Stimulated activated naive CD8-positive, alpha-beta T cell treated with anti-CD3 and anti-CD28 coated beads, Interleukin-15, amount 100 ng/mL, for 72 hours (primary cell): Measurements from ENCODE around the gene TBX10.
A peak's percentile ranks its signal among the peaks of the same experiment; 100 is the strongest.
"Not testable (repeated sequence)": the region's sequence is repeated elsewhere in the genome, so short reads cannot be mapped to it uniquely, and the experiment has no call there.

Source experiments
- ATAC-seq: fragments of 150-1000 bp; cut with Tn5 transposase; 2 replicates; pipeline ENCODE4 v1.10.0; 2021; ENCODE audit warnings: mild to moderate bottlenecking, moderate library complexity
- DNase-seq, 2 donors: peaks; one replicate each; pipeline ENCODE4 v3.0.0; 2021 to 2022
- H3K27ac Mint-ChIP-seq, 2 donors: one replicate each; pipeline ENCODE4 v1.8.0; 2022; ENCODE audit warnings: mild to moderate bottlenecking in 2 of 2, mixed read lengths in 2 of 2, moderate library complexity in 2 of 2
- H3K27me3 Mint-ChIP-seq: one replicate; pipeline ENCODE4 v1.8.0; 2022; ENCODE audit warnings: mixed read lengths
- H3K4me1 Mint-ChIP-seq: one replicate; pipeline ENCODE4 v1.8.0; 2022; ENCODE audit warnings: mild to moderate bottlenecking, mixed read lengths
- H3K4me3 Mint-ChIP-seq, 2 donors: one replicate each; pipeline ENCODE4 v1.8.0; 2022; ENCODE audit warnings: mild to moderate bottlenecking in 2 of 2, mixed read lengths in 2 of 2, moderate library complexity in 1 of 2
- H3K9me3 Mint-ChIP-seq, 2 donors: one replicate each; pipeline ENCODE4 v1.8.0; 2022; ENCODE audit warnings: mixed read lengths in 2 of 2

The TBX10 gene

GRCh38 chr11:67608486-67608885 lies 31.1 kb downstream of the TBX10 start:
- DNase-seq (no peak), ATAC-seq (no peak)
- Mint-ChIP-seq H3K27me3 (peaks cover 14% of the 10 kb centered on the region), H3K27ac (peak overlapping the region in 1 of 2 donors; percentile 57), H3K4me3 (peak overlapping the region; percentile 35 to 90), H3K4me1 (peaks cover 56% of the 10 kb centered on the region), H3K9me3 (no peaks in the 10 kb centered on the region)

DNA sequence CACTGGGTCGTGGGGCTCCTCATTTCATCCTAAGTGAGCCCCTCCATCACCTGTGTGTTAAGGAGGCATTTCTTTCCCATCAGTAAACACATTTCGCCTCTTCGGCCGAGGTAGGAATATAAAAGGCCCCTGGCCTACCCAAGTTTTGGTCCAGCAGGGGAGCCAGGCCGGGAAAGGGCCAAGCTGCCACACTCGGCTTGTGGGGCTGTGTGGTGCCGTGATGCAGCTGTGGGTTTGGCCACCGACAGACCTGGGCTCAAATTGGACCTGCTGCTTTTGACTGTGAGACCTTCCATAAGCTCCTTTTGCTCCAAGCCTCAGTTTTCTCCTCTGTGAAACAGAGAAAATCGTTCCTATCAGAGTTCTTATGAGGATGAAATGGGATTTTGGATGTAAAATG lies 32.1 kb downstream of the TBX10 start:
- Mint-ChIP-seq H3K27me3 (peaks cover 22% of the 10 kb centered on the region), H3K4me1 (peaks cover 47% of the 10 kb centered on the region), H3K4me3 (peak overlapping the region; percentile 90 to 98), H3K27ac (peak overlapping the region; percentile 72 to 96), H3K9me3 (no peaks in the 10 kb centered on the region)
- DNase-seq (no peak), ATAC-seq (no peak)

DNA sequence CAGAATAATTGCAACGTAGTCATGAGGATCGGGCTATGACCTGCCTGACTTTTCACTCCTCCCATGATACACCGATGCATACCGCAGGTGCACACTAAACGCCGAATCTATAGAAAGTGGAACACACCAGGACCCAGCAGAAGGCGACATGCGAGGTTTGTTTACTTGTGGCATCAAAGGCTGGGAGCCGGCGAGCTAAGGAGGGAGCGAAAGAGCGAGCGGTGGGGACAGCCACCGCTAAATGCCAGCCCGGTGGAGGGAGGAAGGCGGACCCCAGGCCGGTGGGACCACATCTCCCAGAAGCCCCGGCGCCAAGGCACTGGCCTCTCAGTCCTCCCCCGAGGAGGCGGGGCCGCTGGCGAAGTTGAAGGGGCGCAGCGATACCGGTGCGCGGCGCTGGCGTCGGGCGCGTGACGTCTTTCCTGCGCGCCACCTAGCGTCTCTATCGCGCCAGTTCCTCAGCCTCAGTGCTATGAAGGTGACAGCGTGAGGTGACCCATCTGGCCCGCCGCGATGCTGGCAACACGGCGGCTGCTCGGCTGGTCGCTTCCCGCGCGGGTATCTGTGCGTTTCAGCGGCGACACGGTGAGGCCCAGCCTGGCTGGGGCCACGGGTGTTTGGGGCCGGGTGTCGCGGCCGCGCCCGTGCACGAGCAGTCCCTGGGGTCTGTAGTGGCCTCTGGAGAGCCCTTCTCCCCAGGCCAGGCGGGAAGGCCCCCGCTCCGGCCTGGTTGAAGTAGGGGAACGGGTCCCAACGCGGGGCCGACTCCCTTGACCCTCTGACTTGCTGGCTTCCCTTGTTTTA lies 32.9 kb downstream of the TBX10 start, which contains the start of gene NDUFV1:
Gene NDUFV1 (plus strand): TSS at position 445 of the 804 bp plus-strand sequence. CDS start 69 bp downstream, at position 514.
- Mint-ChIP-seq H3K4me1 (peaks cover 39% of the 10 kb centered on the region), H3K4me3 (peak within 1 kb of the TSS; percentile 90 to 98), H3K27ac (peak within 1 kb of the TSS; percentile 72 to 96), H3K9me3 (no peaks in the 10 kb centered on the region), H3K27me3 (peaks cover 23% of the 10 kb centered on the region)
- DNase-seq, result peak; percentile 94 to 95
- ATAC-seq, result peak; percentile 99

GRCh38 chr11:67606093-67606491 lies 33.5 kb downstream of the TBX10 start:
- ATAC-seq (no peak), DNase-seq (no peak)
- Mint-ChIP-seq H3K27ac (peak overlapping the region in 1 of 2 donors; percentile 90), H3K27me3 (peaks cover 29% of the 10 kb centered on the region), H3K9me3 (no peaks in the 10 kb centered on the region), H3K4me1 (peaks cover 38% of the 10 kb centered on the region), H3K4me3 (peak overlapping the region; percentile 90 to 98)

DNA sequence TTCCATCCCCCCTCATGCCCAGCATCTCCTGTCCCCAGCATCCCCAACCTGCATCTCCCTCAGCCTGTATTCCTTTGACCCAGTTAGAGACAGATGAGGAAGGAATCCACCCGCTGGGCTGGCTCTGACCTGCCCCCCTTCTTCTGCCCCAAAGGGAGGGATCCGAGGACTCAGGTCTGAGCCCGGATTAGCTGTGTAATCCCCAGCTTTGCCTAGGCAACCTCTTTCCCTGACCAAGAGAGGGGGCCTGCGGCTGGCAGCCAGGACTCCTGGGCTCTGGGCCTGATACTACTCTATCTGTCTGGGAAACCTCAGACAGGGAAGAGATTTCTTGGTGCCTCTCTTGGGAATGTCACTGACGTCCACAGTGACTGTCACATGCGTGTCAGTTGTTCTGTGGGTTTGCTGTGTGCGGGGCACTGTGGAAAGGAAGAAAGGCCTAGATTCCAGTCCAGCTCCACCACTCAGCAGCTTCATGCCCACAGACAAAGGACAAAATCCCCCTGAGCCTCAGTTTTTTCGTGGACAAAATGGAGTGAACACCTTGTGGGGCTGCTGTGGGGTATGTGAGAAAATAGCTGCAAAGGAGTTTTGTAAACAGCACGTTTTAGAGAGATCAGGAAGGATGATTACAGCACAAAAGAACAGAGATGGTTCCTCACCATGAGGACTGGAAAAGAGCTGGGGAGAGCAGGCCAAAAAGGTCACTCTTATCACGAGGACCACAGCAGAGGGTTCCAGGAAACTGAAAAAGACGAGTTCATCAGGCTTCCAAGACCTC lies 34.1 kb downstream of the TBX10 start:
- Mint-ChIP-seq H3K4me1 (peaks cover 44% of the 10 kb centered on the region), H3K27ac (peak overlapping the region; percentile 23 to 72), H3K27me3 (peaks cover 35% of the 10 kb centered on the region), H3K4me3 (peak overlapping the region; percentile 90 to 98), H3K9me3 (no peaks in the 10 kb centered on the region)
- ATAC-seq (no peak), DNase-seq (no peak)

- Mint-ChIP-seq H3K4me1 (peaks cover 49% of the 10 kb centered on the region), H3K4me3 (no peak overlapping the region), H3K27me3 (peaks cover 41% of the 10 kb centered on the region), H3K27ac (no peak overlapping the region), H3K9me3 (no peaks in the 10 kb centered on the region)
- no peak for DNase-seq
- ATAC-seq, result no peak
These were observed 34.7 kb downstream of the TBX10 start for GRCh38 chr11:67604815-67605214.

- ATAC-seq, DNase-seq, H3K9me3 Mint-ChIP-seq, H3K4me3 Mint-ChIP-seq, H3K27ac Mint-ChIP-seq: not testable (repeated sequence)
- Mint-ChIP-seq H3K27me3 (peaks cover 48% of the 10 kb centered on the region), H3K4me1 (peaks cover 44% of the 10 kb centered on the region)
These were observed 35.4 kb downstream of the TBX10 start for GRCh38 chr11:67604119-67604518.

DNA sequence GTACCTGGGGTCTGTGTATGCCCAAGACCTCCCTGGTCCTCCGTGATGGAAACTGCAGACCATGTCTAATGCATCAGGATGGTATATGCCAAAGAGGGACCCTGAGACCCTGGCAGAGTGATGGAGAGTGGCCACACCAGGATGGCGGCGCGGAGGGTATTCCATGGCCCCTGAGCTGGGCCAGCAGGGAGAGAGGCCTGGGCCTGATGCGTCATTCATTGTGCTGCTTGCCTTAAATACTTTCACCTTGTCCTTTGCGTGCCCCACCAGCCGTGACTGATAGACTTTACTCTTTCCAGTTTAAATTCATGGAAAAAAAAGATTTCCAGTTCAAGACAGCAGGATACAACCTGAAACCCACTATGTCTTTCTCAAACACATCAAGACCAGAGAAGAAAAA lies 38.5 kb downstream of the TBX10 start:
- DNase-seq (no peak), ATAC-seq (no peak)
- peaks cover 18% of the 10 kb centered on the region for H3K4me1 Mint-ChIP-seq
- peaks cover 50% of the 10 kb centered on the region for H3K27me3 Mint-ChIP-seq
- no peak overlapping the region for H3K27ac Mint-ChIP-seq
- no peak overlapping the region for H3K4me3 Mint-ChIP-seq
- no peaks in the 10 kb centered on the region for H3K9me3 Mint-ChIP-seq

DNA sequence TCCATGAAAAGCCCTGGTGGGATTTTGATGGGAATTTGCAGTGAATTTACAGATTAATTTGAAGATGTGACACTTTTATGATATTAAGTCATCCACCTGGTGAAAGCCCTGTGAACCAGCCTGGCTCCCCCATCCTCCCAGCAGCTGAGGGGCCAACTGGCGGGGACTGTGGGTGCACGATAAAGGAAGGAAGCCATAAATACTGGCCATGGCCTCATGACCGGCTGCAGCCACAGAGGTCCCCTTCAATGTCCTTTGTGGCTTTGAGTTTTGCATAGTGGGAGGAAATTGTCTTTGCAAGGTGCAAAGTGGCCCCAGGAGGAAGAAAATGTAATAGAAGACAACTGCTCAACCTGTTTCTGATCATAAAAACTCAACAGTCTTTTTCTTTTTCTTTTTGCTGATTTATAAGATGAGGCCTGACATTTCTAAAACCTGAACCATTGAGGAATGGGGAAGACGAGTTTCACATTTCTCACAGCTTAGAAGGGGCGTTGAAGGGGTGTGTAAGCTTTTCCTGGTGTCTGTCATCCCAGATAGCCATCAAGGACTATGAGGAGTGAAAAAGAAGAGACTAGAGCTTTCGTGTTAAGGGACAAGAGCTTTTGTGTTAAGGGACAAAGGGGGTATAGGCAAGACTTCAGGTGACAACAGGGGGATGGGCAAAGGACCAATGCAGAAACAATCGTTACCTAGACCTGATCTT lies 39.1 kb downstream of the TBX10 start:
- Mint-ChIP-seq H3K27me3 (peaks cover 50% of the 10 kb centered on the region), H3K9me3 (no peaks in the 10 kb centered on the region), H3K4me1 (peaks cover 12% of the 10 kb centered on the region), H3K27ac (no peak overlapping the region), H3K4me3 (peak overlapping the region in 1 of 2 donors; percentile 9)
- DNase-seq (no peak), ATAC-seq (no peak)

- no peaks in the 10 kb centered on the region for H3K9me3 Mint-ChIP-seq
- H3K27ac Mint-ChIP-seq, result no peak overlapping the region
- no peak overlapping the region for H3K4me3 Mint-ChIP-seq
- no peak for DNase-seq
- peaks cover 11% of the 10 kb centered on the region for H3K4me1 Mint-ChIP-seq
- no peak for ATAC-seq
- peaks cover 38% of the 10 kb centered on the region for H3K27me3 Mint-ChIP-seq
These were observed 40.4 kb downstream of the TBX10 start for GRCh38 chr11:67599149-67599548.

DNA sequence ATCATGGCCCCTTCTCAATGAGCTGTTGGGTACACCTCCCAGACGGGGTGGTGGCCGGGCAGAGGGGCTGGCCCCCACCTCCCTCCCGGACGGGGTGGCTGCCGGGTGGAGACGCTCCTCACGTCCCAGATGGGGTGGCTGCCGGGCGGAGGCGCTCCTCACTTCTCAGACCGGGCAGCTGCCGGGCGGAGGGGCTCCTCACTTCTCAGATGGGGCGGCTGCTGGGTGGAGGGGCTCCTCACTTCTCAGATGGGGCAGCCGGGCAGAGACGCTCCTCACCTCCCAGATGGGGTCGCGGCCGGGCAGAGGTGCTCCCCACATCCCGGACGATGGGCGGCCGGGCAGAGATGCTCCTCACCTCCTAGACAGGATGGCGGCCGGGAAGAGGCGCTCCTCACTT lies 41.6 kb downstream of the TBX10 start:
- Mint-ChIP-seq H3K4me1 (peaks cover 11% of the 10 kb centered on the region), H3K27me3 (peaks cover 33% of the 10 kb centered on the region)
- not testable (repeated sequence) for H3K27ac Mint-ChIP-seq, DNase-seq, H3K4me3 Mint-ChIP-seq, ATAC-seq, H3K9me3 Mint-ChIP-seq

GRCh38 chr11:67597458-67597857 lies 42.1 kb downstream of the TBX10 start:
- not testable (repeated sequence) for H3K27ac Mint-ChIP-seq, H3K9me3 Mint-ChIP-seq, DNase-seq, ATAC-seq, H3K4me3 Mint-ChIP-seq
- Mint-ChIP-seq H3K4me1 (peaks cover 11% of the 10 kb centered on the region), H3K27me3 (peaks cover 28% of the 10 kb centered on the region)

- H3K27ac Mint-ChIP-seq, result no peak overlapping the region
- H3K27me3 Mint-ChIP-seq, result peaks cover 28% of the 10 kb centered on the region
- no peak for ATAC-seq
These were observed 42.7 kb downstream of the TBX10 start for GRCh38 chr11:67596753-67597300.

GRCh38 chr11:67594480-67594879 lies 45.1 kb downstream of the TBX10 start:
- H3K4me3 Mint-ChIP-seq, result no peak overlapping the region
- no peak for ATAC-seq
- no peak overlapping the region for H3K27ac Mint-ChIP-seq
- no peaks in the 10 kb centered on the region for H3K9me3 Mint-ChIP-seq
- peaks cover 5% of the 10 kb centered on the region for H3K27me3 Mint-ChIP-seq
- H3K4me1 Mint-ChIP-seq, result no peaks in the 10 kb centered on the region
- DNase-seq, result no peak

More at GRCh38 chr11:67596753-67597300, 42.7 kb downstream of the TBX10 start:
- Mint-ChIP-seq H3K4me1 (peaks cover 11% of the 10 kb centered on the region), H3K4me3 (no peak overlapping the region), H3K9me3 (no peaks in the 10 kb centered on the region)
- no peak for DNase-seq

GRCh38 chr11:67593565-67593905 lies 46.0 kb downstream of the TBX10 start:
- no peak overlapping the region for H3K27ac Mint-ChIP-seq
- no peak overlapping the region for H3K4me3 Mint-ChIP-seq
- DNase-seq (no peak), ATAC-seq (no peak)
- H3K9me3 Mint-ChIP-seq, result no peaks in the 10 kb centered on the region
- H3K4me1 Mint-ChIP-seq, result no peaks in the 10 kb centered on the region
- no peaks in the 10 kb centered on the region for H3K27me3 Mint-ChIP-seq
